Measurements from ENCODE around the gene PLA2G2A.

DNA sequence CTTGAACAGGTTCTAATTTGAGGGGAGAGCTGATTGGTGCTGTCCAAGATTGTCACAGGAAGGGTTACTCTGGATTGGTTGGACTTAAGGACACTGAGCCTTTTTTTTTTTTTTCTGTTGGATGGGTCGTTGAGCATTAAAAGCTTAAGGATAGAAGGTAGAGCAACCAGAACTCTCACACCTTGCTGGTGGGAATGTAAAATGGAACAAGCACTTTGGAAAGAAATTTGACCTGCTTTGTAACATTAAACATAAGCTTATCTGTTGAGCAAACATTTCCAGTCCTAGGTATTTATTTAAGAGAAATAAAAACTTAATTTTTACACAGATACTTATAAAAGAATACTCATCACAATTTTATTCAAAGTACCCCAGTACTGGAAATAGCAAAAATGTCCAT, 29.8 kb upstream of the PLA2G2A start:
- TF ChIP-seq POLR2A (IDR thresholded peaks at IDR 0.05) (no peak), POLR2AphosphoS5 (IDR thresholded peaks at IDR 0.05) (no peak), EP300 (IDR thresholded peaks at IDR 0.05) (no peak)
- TF ChIP-seq, protein P1, sequence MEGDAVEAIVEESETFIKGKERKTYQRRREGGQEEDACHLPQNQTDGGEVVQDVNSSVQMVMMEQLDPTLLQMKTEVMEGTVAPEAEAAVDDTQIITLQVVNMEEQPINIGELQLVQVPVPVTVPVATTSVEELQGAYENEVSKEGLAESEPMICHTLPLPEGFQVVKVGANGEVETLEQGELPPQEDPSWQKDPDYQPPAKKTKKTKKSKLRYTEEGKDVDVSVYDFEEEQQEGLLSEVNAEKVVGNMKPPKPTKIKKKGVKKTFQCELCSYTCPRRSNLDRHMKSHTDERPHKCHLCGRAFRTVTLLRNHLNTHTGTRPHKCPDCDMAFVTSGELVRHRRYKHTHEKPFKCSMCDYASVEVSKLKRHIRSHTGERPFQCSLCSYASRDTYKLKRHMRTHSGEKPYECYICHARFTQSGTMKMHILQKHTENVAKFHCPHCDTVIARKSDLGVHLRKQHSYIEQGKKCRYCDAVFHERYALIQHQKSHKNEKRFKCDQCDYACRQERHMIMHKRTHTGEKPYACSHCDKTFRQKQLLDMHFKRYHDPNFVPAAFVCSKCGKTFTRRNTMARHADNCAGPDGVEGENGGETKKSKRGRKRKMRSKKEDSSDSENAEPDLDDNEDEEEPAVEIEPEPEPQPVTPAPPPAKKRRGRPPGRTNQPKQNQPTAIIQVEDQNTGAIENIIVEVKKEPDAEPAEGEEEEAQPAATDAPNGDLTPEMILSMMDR (IDR thresholded peaks at IDR 0.05), result no peak
